ENCODE measurements around the gene KLC1.

Gene KLC1

DNA sequence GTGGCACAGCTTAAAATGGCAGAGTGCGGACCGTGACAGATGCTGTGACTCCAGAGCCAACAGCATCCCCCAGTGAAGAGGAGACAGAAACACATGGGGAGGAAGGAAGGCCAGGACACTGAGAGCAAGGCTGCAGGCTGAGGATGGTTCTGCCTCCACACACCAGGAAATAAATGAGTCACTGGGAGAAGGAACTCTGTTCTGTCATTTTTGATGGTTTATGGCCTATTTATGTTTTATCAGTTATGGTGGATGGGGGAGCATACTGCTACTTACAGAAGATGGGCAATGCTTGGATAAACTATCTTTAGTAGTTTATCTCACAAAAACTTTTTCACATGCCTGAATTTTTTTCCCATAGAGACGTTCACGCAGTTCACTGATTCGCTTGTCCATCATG lies 120.4 kb downstream of the KLC1 start:
- no peak overlapping the region for H3K4me3 ChIP-seq (ENCODE audit: low read depth, low read length)
- TF ChIP-seq, protein P1, sequence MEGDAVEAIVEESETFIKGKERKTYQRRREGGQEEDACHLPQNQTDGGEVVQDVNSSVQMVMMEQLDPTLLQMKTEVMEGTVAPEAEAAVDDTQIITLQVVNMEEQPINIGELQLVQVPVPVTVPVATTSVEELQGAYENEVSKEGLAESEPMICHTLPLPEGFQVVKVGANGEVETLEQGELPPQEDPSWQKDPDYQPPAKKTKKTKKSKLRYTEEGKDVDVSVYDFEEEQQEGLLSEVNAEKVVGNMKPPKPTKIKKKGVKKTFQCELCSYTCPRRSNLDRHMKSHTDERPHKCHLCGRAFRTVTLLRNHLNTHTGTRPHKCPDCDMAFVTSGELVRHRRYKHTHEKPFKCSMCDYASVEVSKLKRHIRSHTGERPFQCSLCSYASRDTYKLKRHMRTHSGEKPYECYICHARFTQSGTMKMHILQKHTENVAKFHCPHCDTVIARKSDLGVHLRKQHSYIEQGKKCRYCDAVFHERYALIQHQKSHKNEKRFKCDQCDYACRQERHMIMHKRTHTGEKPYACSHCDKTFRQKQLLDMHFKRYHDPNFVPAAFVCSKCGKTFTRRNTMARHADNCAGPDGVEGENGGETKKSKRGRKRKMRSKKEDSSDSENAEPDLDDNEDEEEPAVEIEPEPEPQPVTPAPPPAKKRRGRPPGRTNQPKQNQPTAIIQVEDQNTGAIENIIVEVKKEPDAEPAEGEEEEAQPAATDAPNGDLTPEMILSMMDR (IDR thresholded peaks at IDR 0.05; ENCODE audit: borderline replicate concordance, insufficient read depth, low read depth, low read length), result no peak

DNA sequence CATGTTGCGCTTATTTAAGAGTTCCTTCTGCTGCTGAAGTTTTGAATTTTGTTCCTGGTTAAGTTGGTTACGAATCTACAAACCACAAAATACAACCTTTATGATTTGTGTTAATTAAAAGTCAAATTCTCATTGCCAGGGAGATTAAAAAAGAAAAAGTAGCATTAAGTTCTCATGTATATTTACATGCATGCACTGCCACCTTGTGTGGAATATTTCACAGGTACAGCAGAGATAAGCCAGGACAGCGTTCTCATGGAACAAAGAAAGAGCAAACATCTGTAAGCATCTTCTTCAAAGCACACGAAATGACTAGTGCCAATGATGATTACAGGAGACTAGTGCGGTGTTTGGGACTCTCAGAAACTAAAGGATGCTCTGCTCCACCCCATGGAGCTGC lies 120.8 kb downstream of the KLC1 start:
- TF ChIP-seq, protein P1 (IDR thresholded peaks at IDR 0.05; ENCODE audit: borderline replicate concordance, insufficient read depth, low read depth, low read length), result no peak
- no peak overlapping the region for H3K4me3 ChIP-seq (ENCODE audit: low read depth, low read length)

All from GM12875 (cell line).